GM18526 (cell line): ENCODE data around the gene PCK2.

Experiments used
- POLR2A ChIP-seq: IDR thresholded peaks from 3 replicates; pipeline ENCODE4 v1.6.1; 2011; ENCODE audit not compliant: insufficient read length; ENCODE audit errors: extremely low read depth

The PCK2 gene

DNA sequence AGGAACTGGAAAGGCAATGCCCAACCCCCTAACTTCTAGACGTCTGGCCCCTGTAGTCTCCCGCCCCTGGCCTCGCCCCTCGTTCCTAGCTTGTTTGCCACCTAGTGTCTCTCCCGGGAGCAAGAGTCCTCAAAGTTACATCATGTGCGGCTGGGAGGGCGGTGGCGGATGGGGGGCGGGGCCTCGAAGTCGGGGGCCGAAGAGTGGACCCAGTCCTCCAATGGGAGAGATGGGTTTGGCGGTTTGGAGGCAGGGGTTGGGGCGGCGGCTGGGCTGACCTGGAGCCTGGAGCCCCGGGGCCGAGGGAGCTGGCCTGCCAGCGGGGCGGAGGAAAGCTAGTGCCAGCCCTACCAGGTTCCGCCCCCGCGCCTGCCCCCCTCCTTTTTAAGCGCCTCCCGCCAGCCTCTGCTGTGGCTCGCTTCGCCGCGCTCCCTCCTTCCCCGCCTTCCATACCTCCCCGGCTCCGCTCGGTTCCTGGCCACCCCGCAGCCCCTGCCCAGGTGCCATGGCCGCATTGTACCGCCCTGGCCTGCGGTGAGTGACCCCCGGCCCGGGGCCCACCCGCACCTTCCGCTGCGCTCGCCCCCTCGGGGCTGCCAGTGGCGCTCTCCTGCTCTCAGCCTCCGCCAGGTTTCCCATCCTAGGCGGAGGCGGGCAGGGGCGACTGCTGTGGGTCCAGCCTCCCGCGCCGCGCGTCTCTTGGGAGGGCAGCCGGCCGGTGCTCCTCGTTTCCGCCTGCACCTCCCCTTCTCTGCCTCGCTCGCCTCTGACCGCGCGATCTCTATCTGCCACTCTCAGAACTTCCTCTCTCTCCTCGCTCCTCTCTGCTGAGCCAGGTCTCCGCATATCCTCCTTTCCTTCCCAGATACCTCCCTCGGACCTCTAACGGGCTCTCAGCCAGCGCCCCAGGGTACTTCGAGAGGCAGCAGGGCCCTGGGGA lies at the start of gene PCK2:
PCK2 (plus strand) TSS at position 411 of the 940 bp plus-strand sequence; CDS start at position 506, 95 bp downstream.
- peak; percentile 98 for TF ChIP-seq POLR2A

DNA sequence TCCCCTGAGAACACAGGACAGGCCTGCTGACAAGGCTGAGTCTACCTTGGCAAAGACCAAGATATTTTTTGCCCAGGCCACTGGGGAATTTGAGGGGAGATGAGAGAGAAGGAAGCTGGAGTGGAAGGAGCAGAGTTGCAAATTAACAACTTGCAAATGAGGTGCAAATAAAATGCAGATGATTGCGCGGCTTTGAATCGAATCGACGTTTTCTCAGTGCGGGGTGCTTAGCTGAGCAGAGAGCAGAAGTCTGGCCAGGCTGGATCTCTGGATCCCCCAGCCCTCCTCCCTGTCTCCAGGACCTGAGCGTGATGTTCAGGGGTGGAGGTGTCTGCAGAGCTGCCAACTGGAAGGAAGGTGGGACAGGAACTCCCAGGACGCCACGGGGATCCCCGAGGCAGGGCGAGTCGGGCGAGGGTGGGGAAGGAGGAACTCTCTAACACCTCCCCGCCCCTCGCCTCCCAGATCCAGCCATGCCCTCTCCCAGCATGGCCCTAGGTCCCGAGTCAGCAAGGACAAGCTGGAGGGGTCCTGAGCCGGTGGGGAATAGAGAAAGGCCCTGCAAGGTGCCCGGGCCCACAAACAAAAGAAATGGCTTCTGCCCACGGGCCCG lies 42.8 kb upstream of the PCK2 start:
- no peak for TF ChIP-seq POLR2A

DNA sequence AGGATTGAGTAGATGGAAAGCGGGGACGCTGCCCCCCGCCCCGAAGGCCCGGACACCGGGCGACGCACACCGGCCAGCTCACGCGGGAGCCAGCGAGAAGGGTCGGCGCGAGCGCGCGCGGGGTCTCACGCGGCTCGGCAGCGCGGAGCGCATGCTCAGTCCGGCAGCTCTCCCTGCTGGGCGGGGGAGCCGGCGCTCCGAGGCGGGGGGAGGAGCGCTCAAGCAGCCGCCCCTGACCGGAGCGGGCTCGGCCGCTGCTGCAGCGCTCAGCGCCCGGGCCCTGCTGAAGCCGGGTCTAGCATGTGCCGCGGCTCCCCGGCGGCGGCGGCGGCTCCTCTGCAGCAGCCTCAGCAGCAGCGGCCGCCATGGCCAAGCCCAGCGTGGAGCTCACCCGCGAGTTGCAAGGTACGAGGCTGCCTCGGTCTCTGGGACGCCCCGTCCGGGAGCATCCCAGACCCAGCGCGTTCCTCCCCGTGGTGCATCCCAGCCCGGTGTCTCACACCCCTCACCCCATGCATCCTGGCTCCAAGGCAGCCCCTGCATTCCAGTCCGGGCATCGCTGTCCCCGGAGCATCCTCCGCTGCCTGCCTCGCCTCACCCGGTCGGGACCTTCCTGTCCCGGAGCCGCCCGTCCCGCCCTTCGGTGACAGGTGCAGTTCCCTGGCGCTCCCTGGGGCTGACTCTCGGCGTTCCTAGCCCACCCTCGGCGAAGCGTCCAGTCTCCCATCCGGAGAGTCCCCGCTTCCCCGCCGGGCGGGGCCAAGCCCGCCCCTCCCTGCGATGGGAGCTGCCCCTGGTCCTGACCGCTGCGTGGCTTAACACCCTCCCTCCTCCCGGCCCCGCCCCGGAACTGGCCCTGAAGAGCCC lies 42.1 kb upstream of the PCK2 start, which contains the start of gene CARMIL3:
CARMIL3 (plus strand) TSS at position 221 of the 867 bp plus-strand sequence; CDS start at position 366, 145 bp downstream.
- TF ChIP-seq POLR2A = peak; percentile 39

DNA sequence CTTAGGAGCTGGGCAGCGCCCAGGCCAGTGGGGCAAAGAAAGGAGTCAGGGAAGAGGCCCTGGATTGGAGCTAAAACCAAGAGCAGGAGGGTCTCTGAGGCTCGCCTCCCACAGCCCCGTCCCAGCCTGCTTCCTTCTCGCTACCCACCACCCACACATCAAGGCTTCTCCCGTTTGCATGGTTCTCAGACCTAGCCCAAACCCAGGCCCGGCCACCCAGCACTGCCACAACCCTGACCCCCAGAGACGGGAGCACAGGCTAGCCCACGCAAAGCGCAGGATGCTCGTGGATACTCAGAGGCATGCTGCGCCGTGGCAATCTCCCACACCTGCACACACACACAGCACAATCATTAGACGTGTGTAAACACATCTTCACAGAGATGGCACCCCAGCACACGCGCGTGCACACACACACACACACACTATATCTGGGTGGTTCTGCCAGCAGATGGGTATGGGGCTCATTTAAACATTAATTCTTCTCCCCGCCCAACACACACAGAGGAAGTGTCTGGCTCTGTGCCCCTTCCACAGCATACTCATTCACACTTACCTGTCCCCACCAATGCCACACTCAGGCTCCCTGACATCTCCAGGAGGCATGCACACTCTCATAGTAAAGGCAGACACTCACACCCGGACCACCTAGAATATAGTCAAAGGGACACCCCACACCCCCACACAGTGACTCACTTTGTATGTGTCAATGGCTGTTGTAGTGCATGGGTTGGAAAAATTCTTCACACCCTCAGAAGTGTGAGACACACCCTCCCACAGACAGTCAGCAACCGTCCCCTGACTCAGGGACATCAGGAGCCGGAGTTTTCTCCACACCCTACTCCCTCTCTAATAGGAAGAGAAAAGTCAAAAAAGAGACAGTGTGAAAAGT lies 41.2 kb upstream of the PCK2 start:
- TF ChIP-seq POLR2A = no peak

DNA sequence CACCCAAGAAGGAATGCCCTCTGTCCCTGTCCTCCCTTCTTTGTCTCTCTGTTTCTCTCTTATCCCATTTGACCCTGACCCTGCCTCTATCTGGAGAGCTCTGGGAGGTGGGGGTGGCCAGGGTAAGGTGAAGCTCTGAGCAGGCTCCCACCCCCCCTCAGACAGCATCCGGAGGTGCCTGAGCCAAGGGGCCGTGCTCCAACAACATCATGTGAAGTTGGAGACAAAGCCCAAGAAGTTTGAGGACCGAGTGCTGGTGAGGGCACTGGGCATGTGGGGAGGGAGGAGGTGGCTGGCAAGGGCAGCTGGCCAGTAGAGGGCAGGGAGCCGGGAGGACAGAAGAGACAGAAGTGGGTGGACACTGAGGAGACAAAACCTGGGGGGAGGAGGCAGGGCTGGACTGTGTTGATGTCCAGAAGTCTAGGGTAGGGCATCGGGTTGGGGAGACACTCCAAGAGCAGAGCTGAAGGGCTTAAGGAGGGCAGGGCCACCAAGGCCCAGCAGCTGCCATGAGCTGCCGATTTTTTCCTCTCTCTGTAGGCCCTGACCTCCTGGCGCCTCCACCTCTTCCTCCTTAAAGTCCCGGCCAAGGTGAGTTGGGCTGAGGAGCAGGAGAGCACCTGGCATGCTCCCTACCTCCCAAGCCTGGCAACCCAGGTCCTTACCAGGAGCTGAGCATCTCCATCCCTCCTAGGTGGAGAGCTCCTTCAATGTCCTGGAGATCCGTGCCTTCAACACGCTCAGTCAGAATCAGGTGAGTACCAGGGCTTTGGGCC lies 40.4 kb upstream of the PCK2 start:
- TF ChIP-seq POLR2A = no peak

DNA sequence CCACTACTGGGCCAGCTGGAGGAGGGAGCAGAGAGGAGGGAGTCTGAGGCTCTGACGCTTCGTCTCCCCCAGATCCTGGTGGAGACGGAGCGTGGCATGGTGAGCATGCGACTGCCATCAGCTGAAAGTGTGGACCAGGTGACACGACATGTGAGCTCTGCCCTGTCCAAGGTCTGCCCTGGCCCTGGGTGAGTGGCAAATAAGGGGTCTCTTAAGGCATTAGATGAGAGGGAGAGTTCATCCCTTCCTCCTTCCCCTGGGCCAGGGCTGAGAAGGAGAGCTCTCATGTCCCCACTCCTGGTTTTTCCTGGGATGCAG lies 39.8 kb upstream of the PCK2 start:
- TF ChIP-seq POLR2A = no peak

DNA sequence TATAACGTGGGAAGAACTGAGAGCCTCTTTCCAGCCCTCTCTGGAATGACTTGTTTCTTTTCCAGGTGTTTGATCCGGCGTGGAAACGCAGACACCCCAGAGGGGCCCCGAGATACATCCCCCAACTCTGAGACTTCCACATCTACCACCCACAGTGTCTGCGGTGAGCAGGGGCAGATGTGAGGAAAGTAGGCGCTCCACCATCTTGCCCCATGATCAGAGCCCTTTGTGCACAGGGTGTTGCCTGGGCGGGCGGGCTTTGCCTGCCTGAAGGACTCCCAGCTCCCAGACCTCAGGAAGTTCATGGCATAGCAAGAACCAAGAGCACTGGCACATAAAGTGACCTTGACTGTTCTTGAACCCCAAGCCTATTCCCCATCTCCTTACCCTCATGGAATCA lies 39.5 kb upstream of the PCK2 start:
- TF ChIP-seq POLR2A = no peak

DNA sequence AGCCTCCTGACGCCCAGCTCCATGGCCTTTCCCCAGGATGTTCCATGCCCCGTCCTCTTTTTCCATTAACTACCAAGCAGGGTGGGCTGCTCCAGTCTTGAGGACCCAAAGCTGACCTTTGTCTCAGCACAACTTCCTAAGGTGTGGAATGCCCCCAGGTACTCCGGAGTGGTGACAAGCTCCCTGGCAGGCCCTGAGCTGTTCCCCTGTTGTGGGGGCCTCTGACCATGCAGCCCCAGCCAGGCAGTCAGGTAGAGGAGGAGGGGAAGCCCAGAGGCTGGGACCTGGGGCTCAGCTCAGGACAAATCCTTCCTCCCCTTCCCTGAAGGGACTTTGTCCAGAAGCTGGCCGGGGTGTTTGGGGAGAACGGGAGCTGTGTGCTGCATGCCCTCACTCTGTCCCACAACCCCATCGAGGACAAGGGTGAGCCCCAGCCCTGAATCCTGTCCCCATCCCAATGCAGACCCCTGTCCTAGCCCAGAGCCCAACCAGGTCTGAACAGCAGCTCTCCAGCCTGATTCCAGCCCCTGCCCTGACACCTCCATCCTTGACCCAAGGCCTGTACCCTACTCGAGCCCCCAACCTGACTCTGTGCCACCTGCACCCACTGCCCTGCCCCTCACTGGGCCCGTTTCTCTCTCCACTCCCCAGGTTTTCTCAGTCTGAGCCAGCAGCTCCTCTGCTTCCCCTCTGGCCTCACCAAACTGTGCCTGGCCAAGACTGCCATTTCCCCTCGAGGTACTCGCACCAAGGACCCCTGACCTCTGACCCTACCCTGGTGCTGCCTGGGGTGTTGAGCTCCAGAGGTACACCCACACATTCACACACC lies 37.9 kb upstream of the PCK2 start:
- TF ChIP-seq POLR2A = no peak

DNA sequence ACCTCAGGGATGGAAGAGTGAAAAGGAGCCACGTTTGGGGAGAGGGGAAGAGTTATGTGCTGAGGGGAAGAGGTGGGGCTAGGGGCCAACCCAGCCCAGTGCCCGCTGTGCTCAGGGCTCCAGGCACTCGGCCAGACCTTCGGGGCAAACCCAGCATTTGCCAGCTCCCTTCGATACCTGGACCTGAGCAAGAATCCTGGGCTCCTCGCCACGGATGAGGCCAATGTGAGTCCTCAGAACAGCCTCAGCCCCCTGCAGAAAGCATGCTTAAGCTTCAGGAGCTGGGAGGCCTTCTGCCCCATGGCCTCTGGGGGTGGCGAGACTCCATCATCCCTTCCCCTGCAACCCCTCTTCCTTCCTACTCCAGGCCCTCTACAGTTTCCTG lies 37.3 kb upstream of the PCK2 start:
- TF ChIP-seq POLR2A = no peak

DNA sequence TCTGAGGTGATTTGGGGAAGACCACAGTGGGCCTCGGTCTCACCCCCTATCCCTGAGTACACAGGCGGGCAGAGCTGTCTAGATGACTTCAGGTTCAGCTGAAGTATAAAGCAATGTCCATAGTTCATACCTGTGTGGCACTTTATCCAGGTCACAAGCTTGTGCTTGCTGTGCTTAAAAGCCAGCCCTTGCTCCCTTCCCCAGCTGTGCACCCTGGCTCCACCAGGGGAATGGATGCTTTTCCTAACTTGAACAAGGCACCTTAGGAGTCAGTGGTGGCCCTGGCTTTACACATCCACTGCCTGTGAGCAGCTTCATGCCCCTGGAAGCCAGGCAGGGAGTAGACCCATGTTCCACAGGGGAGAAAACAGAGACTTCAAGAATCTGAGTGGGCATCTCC lies 36.8 kb upstream of the PCK2 start:
- TF ChIP-seq POLR2A = no peak

DNA sequence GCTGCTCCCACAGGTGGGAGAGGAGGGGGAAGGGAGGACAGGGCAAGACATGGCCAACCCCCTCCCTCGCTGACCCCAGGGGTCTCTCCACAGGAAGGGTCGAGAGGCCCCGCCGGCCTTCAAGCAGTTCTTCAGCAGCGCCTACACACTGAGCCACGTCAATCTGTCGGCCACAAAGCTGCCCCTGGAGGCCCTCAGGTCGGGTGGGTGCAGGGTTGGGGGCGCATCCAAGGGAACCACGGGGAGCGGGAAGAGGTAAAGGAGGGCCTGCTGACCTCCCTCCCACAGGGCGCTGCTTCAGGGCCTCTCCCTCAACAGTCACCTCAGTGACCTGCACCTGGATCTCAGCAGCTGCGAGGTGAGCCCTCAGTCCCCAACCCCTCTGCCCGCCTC lies 36.2 kb upstream of the PCK2 start:
- no peak for TF ChIP-seq POLR2A

DNA sequence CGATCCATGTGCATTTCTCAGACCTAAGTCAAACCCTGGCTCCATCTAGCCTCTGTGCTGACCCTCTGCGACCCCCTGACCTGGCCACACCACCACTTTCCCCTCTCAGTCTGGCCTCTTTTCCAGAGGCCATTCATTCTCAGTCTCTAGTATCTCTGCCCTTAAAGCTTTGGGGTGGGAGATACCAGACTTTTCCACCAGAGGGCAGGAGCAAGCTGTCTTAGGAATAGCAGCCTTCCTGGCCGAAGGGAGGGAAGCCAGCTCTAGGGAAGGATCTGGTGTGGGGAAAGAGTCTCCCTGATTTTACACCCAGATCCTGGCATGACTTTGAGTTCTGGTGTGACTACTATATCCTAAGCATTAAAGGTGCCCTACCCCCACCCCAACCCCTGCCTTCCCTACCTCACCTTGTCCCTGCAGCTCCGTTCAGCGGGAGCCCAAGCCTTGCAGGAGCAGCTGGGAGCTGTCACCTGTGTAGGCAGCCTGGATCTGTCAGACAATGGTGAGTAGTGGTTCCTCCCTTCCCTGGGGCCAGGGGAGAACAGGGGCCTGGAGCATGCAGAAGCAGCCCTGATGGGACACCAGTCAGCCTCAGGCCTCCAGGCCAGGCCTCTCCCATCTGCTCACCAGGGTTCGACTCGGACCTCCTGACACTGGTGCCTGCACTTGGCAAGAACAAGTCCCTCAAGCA lies 35.7 kb upstream of the PCK2 start:
- TF ChIP-seq POLR2A = no peak
